Cardiac fibroblast (primary cell): Measurements from ENCODE around the gene AHSG.

Source experiments
- DNase-seq, 2 donors: peaks; one replicate each; pipeline versions ENCODE4 v3.0.0 to v3.0.0-alpha.2; 2010; ENCODE audit warnings: low read depth in 2 of 2
- H3K4me3 ChIP-seq, 2 donors: replicated peaks in 1 of 2; 1 replicate in 1 of 2; 2 replicates in 1 of 2; pipeline ENCODE4 v1.5.1; 2011; ENCODE audit warnings: low read depth in 2 of 2, low read length in 2 of 2, mild to moderate bottlenecking in 2 of 2, moderate library complexity in 1 of 2
- TF ChIP-seq, protein P1 (sequence below): IDR thresholded peaks from one replicate; pipeline ENCODE4 v1.5.1; 2011; ENCODE audit warnings: low read depth, mild to moderate bottlenecking, low read length, inconsistent platforms

The AHSG gene

DNA sequence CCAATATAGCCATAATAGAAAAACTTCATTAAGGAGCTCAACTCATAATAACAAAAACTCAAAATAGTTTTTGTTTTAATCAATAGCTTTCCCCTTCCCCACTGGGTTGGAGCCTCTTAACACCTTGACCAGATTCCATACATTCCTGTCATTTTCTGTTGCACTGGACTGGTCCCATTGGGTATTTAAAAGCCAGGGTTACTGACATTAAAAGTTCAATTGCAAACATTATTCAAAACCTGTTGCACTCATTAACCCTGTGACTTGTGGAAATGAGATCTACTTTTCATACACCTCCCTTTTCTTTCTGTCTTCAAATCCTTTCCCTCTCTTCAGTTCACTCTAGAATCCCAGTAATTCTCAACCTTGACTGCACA lies 51.2 kb downstream of the AHSG start:
- no peak overlapping the region for H3K4me3 ChIP-seq
- TF ChIP-seq, protein P1, sequence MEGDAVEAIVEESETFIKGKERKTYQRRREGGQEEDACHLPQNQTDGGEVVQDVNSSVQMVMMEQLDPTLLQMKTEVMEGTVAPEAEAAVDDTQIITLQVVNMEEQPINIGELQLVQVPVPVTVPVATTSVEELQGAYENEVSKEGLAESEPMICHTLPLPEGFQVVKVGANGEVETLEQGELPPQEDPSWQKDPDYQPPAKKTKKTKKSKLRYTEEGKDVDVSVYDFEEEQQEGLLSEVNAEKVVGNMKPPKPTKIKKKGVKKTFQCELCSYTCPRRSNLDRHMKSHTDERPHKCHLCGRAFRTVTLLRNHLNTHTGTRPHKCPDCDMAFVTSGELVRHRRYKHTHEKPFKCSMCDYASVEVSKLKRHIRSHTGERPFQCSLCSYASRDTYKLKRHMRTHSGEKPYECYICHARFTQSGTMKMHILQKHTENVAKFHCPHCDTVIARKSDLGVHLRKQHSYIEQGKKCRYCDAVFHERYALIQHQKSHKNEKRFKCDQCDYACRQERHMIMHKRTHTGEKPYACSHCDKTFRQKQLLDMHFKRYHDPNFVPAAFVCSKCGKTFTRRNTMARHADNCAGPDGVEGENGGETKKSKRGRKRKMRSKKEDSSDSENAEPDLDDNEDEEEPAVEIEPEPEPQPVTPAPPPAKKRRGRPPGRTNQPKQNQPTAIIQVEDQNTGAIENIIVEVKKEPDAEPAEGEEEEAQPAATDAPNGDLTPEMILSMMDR: no peak
- no peak for DNase-seq

- TF ChIP-seq, protein P1: no peak
- DNase-seq: no peak
- no peak overlapping the region for H3K4me3 ChIP-seq
These were observed 51.6 kb downstream of the AHSG start for GRCh38 chr3:186664506-186664905.

DNA sequence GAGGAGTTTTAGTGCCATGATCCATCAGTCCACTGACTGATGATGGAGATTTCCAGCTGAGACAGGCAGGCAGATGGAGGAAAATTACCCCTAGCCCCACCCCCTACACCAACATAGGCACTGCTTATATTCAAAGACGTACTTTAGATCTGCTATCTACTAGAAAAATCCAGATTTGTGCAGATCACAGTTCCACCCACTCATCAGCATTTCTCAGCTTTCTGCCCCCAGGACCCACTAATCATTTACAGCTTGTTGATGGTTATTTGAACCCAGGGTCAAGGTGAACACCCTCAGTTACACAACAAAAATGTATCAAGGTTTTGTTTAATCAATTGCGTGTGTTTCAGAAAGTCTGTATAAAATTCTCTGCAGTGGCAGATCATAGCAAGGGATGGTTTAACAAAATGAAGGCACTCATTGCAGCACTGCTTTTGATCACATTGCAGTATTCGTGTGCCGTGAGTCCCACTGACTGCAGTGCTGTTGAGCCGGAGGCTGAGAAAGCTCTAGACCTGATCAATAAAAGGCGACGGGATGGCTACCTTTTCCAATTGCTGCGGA lies 52.8 kb downstream of the AHSG start, which contains the start of gene HRG:
Gene HRG (plus strand): TSS at position 390 of the 564 bp plus-strand sequence. CDS start 18 bp downstream, at position 408.
- TF ChIP-seq, protein P1: no peak
- no peak within 1 kb of the TSS for H3K4me3 ChIP-seq
- no peak for DNase-seq

DNA sequence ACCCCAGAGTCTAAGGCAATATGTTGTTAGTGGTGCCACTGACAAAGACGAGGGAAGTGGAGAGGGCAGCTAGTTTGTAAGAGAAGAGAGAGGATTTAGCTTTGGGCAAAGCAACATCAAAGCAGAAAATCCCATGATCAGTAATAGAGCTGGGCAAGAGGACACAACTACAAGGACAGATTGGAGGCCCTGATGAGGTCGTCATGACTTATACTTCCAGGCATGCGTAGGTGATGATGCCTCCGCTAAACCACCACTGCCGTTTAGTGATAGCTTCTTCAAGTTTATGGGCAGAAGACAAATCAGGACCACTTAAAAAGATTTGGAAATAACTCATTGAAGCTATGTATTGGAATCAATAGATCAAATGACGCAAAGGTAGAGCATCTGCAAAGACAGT lies 55.6 kb downstream of the AHSG start:
- DNase-seq: no peak
- TF ChIP-seq, protein P1: no peak
- H3K4me3 ChIP-seq: no peak overlapping the region

DNA sequence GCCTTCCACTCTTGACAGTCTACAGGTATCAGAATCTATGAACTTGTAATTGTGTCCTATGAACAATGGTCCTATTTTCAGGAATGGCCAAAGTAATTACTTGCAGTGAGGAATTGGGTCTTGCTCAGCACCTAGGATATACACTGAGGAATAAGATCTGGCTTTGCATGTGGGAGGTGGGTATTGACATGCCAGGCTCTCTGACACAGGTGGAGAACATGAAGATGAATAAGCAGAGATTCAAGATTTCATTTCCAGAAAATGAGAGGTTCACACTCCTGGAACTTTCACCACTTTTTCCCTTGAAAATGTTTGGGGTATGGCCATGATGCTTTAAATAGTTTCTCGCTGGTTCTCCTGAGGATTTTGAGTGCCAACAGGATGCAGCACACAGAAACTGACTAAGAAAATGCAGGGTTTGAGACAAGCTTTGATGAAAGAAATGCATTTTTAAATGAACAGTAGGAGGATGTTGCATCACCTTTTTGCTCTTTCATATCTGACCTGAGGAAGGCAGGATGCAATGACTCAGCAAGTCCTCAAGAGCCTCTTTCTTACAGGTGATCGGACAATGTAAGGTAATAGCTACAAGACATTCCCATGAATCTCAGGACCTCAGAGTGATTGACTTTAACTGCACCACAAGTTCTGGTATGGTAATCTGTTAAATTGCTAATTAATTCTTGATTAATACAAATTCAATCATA lies 56.7 kb downstream of the AHSG start:
- peak in 1 of 2 donors; percentile 18 for DNase-seq
- H3K4me3 ChIP-seq: no peak overlapping the region
- TF ChIP-seq, protein P1: no peak

- DNase-seq: no peak
- no peak overlapping the region for H3K4me3 ChIP-seq
- TF ChIP-seq, protein P1: no peak
These were observed 57.3 kb downstream of the AHSG start for GRCh38 chr3:186670155-186670554.
